Right atrium auricular region (tissue), 2 donors: ENCODE measurements around the gene SLC35E4. TPM values are rescaled to one million over a fixed set of nuclear protein-coding genes. Genes with fewer than 3 reads are reported as not detected.
A peak's percentile ranks its signal among the peaks of the same experiment; 100 is the strongest.
"Not testable (repeated sequence)": the region's sequence is repeated elsewhere in the genome, so short reads cannot be mapped to it uniquely, and the experiment has no call there.

Source experiments
- DNase-seq: peaks from one replicate; pipeline ENCODE4 v3.0.0-alpha.2; 2019; ENCODE audit warnings: low spot score
- H3K27ac ChIP-seq, 2 donors: fragments of 200-600 bp; sonication (generic); 1 replicate in 1 of 2; 2 replicates in 1 of 2; pipeline ENCODE4 v1.5.1; 2016 to 2019
- H3K27me3 ChIP-seq, 2 donors: fragments of 200-600 bp; sonication (generic); one replicate each; pipeline versions ENCODE4 v1.5.1 to v1.6.0; 2017 to 2019
- H3K36me3 ChIP-seq: fragments of 200-600 bp; sonication (generic); one replicate; pipeline ENCODE4 v1.5.1; 2016
- H3K4me1 ChIP-seq, 2 donors: fragments of 200-600 bp; sonication (generic); one replicate each; pipeline versions ENCODE4 v1.5.1 to v1.6.0; 2017 to 2019
- H3K4me3 ChIP-seq, 2 donors: fragments of 200-600 bp; sonication (generic); 1 replicate in 1 of 2; 2 replicates in 1 of 2; pipeline ENCODE4 v1.5.1; 2017 to 2019; ENCODE audit warnings: mild to moderate bottlenecking in 1 of 2, moderate library complexity in 1 of 2
- H3K9me3 ChIP-seq, 2 donors: fragments of 200-600 bp; sonication (generic); one replicate each; pipeline ENCODE4 v1.5.1; 2019
- CTCF ChIP-seq, 2 donors: fragments of 200-600 bp; sonication (generic); IDR thresholded peaks; one replicate each; pipeline ENCODE4 v1.5.1; 2019; ENCODE audit warnings: antibody characterized with exemption in 2 of 2
- total RNA-seq, 2 donors: library from RNA; depleted of rRNA; stranded (reverse); fragments of >200 nt; gene quantifications; one replicate each; pipeline ENCODE4 v1.1.0, GENCODE V29; 2016

Gene SLC35E4
- total RNA-seq, 2 donors from 2014 or later = 4.0 to 9.1 TPM

- H3K27ac ChIP-seq = no peak overlapping the region
These were observed 7.1 kb upstream of the SLC35E4 start for GRCh38 chr22:30628491-30628890.

GRCh38 chr22:30631469-30631868 lies 4.1 kb upstream of the SLC35E4 start:
- not testable (repeated sequence) for H3K4me3 ChIP-seq, DNase-seq, H3K27me3 ChIP-seq, H3K36me3 ChIP-seq, H3K27ac ChIP-seq, H3K9me3 ChIP-seq
- H3K4me1 ChIP-seq = peaks cover 0 to 25% of the 10 kb centered on the region in 2 donors

More at GRCh38 chr22:30628491-30628890, 7.1 kb upstream of the SLC35E4 start:
- Histone ChIP-seq H3K4me3 (no peak overlapping the region), H3K4me1 (peaks cover 0 to 5% of the 10 kb centered on the region in 2 donors), H3K36me3 (no peaks in the 10 kb centered on the region), H3K9me3 (no peaks in the 10 kb centered on the region), H3K27me3 (no peaks in the 10 kb centered on the region)
- TF ChIP-seq CTCF (IDR thresholded peaks at IDR 0.05) = no peak
- DNase-seq = no peak

- Histone ChIP-seq H3K36me3 (no peaks in the 10 kb centered on the region), H3K27ac (peak overlapping the region; percentile 93 to 94), H3K27me3 (no peaks in the 10 kb centered on the region), H3K4me1 (peaks cover 0 to 33% of the 10 kb centered on the region in 2 donors), H3K4me3 (peak overlapping the region; percentile 60 to 77), H3K9me3 (no peaks in the 10 kb centered on the region)
- peak; percentile 94 for DNase-seq
- peak; percentile 91 to 99 for TF ChIP-seq CTCF (IDR thresholded peaks at IDR 0.05)
These were observed 929 bp upstream of the SLC35E4 start for GRCh38 chr22:30634471-30635233.

- H3K27me3 ChIP-seq = no peaks in the 10 kb centered on the region
- no peak for DNase-seq
- H3K27ac ChIP-seq = peak overlapping the region; percentile 93 to 94
- TF ChIP-seq CTCF (IDR thresholded peaks at IDR 0.05) = no peak
- peaks cover 0 to 44% of the 10 kb centered on the region in 2 donors for H3K4me1 ChIP-seq
- H3K4me3 ChIP-seq = peak overlapping the region; percentile 60 to 77
- H3K9me3 ChIP-seq = no peaks in the 10 kb centered on the region
- H3K36me3 ChIP-seq = no peaks in the 10 kb centered on the region
These were observed 871 bp downstream of the SLC35E4 start for GRCh38 chr22:30636226-30637077.

GRCh38 chr22:30637701-30638114 lies 2.1 kb downstream of the SLC35E4 start:
- H3K27ac ChIP-seq = no peak overlapping the region
- TF ChIP-seq CTCF (IDR thresholded peaks at IDR 0.05) = no peak
- H3K27me3 ChIP-seq = no peaks in the 10 kb centered on the region
- H3K36me3 ChIP-seq = no peaks in the 10 kb centered on the region
- H3K9me3 ChIP-seq = no peaks in the 10 kb centered on the region
- DNase-seq = no peak
- H3K4me3 ChIP-seq = no peak overlapping the region
- H3K4me1 ChIP-seq = peaks cover 0 to 44% of the 10 kb centered on the region in 2 donors

GRCh38 chr22:30640361-30640760 lies 4.8 kb downstream of the SLC35E4 start:
- DNase-seq = no peak
- H3K9me3 ChIP-seq = no peaks in the 10 kb centered on the region
- H3K27me3 ChIP-seq = no peaks in the 10 kb centered on the region
- H3K4me3 ChIP-seq = no peak overlapping the region
- peaks cover 0 to 43% of the 10 kb centered on the region in 2 donors for H3K4me1 ChIP-seq
- TF ChIP-seq CTCF (IDR thresholded peaks at IDR 0.05) = no peak
- no peak overlapping the region for H3K27ac ChIP-seq
- no peaks in the 10 kb centered on the region for H3K36me3 ChIP-seq
